ENCODE measurements around the gene NR5A1.

Gene NR5A1

DNA sequence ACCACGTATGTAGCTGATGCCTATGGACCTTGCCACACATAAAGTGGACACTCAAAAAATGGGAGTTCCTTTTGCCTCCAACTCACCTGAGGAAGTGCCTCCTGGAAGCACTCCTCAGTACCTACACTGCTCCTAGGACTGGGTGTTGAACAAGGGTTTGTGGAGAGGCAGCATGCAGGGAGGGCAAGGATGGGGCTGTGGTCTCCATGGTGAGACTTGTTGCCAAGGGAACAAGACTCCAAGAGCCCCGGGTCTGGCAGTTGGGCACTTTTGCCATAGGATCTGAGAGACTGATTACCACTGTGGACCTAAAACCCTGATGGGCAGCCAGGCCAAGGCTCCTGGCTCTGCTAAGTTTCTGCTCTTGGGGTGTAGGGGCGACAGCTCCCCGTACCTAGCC, 6.9 kb upstream of the NR5A1 start:
- DNase-seq (ENCODE audit: low read depth in 2 of 2), result no peak

DNA sequence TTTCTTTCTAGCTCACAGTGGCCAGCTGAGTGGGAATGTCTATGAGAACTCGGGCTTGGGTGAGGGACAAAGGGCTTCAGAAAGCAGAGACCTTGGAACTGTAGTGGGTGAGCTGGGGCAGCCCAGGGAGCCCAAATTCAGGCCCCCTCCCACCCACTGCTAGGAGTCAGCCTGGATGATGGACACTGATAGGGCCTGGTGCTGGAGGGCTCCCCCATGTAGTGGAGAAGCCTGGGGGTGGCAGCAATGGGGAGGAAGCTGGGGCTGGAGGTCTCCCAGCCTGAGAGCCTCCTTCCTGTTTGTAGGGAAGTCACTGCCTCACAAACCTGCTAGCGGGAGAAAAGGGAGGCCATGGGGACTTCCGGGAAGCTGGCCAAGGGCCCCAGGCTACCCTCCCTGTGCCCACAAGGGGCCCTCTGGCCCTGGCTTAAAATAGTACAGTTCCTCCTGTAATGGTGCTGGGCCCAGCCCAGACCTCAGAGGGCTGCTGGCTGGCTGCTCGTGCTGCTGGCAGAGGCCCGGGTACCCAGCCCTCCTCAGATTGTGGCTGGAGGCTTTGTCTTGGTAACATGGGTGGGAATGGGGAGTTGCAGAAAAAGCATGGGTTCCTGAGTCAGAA, 6.3 kb upstream of the NR5A1 start:
- no peak for DNase-seq (ENCODE audit: low read depth in 2 of 2)

DNA sequence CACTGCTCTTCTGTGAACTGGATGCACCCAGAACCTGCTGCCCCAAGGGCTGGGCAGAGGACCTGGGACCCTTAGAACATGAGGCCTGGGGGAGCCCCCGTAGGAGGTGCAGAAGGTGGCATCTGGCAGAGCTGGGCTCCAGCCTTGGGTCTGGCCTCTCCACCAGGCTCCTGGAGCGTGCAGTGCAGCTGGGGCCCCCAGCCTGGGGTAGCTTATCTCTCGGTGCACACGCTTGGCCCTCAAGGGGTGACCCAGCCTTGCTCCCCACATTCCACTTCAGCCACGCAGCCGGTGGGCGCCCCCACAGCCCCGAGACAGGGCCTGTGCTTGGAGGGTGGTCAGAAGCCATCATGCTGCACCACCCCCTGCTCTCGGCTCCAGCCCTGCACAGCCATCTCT, 5.6 kb upstream of the NR5A1 start:
- DNase-seq (ENCODE audit: low read depth in 2 of 2), result no peak

DNA sequence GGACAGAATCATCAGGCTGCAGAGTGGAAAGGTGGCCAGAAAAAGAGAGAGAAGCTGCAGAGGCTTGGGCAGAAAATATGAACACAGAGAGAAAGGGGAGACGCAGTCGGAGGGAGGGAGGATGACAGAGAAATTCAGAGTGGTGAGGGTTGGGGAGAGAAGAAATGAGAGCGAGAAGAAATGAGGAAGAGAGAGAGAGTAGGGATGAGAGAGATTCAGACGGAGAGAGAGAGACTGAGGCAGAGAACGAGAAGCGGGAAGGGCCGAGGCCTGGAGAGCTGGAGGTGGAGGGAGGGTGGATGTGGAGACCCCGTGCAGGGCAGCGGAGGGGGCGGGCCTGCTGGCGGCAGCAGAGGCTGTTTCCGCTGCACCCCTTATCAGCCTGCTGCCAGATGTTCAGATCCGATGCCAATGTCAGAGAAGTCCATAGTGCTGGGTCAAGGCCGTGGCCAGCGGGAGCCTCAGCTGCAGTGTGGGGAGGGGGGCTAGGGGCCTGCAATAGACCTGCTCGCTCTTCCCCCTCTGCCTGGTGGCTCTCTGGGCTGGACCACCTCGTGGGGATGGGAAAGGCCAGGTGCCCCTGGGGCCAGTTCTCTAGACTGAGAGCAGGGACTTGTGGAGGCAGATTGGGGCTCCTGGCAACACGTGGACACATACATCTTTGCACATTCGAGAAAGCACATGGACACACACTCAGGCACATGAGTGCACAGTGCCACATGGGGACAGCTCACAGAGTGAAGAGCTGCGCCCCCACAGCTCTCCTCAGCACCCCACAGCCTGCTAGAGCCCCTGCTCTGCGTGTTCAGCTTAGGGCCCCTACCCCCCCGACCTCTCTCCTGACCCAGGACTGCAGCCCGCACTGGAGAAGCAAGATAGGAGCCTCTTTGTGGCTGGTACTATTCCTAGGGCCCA, 4.9 kb upstream of the NR5A1 start:
- DNase-seq (ENCODE audit: low read depth in 2 of 2), result no peak

DNA sequence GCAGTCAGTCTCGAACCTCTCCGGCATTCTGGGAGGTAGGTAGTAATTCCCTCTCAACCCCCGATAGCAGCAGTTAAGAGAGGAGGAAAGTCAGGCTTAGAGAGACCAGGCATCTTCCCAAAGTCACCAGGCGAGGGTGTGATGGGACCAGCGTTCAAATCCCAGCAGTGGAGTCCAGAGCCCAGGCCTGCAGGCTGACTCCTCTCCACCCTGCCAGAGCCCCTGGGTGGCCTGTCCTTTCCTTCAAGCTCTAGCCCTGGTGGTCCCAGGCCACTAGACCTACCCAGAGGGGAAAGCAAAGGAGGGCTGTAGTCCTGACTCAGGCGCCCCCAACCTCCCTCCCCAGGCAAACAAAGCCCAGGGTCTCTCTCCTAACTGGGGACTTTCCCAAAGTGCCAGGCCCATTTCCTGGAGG, 4.2 kb upstream of the NR5A1 start:
- no peak for DNase-seq (ENCODE audit: low read depth in 2 of 2)

DNA sequence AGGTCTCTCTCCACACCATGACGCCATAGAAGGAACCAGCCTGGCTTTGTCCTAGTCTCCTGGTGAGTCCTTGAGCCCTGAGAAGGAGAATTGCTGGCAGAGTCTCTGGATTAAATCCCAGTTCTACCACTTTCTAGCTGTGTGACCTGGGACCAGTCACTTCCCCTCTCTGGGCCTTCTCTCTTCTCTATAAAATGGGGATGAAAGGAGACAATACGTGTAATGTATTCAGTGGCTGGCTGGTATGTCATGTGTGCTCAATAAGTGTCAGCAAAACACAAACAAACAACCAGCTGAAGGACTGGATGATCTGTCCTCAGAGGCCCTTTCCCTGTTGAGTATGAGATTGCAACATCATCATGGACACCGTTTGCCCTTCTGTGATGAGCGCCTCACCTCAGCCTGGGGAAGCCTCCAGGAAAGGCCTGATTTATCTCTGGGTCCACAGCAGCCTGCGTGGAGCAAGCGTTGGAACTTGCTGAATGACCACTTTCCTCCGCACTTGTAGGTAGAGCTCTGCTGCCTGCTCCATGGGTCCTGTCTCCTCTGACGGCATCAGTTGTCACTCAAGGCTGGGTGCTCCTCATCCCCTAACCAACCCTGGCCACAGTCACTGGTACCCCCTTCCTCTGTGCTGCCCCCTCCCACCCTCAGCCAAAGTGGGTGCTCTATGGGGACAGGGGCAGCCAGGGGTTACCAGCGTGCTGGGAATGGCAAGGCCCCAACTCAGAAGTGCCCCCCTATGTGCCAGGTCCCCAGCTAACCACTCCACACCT, 3.6 kb upstream of the NR5A1 start:
- DNase-seq (ENCODE audit: low read depth in 2 of 2), result no peak

DNA sequence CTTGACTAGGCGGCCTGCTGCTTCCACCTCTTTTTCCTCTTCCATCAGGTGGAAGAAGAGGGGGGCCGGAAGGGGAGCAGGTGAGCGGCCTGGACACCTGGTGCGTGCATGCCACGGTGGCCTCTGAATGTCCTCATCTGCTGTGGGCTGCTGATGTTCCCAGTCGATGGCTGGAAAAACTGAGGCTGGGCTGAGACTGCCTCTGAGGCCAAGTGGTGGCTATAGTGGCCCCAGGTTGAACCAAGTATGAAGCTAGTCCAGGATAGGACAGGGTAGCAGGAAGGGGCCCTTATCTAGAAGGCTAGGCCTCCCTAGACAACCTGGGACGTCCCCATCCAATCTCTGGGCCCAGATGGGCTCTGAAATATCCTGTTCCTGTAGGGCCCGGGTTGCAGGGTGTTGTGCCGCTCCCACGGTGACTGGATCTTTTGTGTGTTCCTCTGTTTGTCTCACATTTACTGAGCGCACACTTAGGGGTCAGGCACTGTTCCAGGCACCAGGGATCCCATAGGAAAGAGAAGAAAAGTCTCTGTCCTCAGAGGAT, 753 bp upstream of the NR5A1 start:
- no peak for DNase-seq (ENCODE audit: low read depth in 2 of 2)

DNA sequence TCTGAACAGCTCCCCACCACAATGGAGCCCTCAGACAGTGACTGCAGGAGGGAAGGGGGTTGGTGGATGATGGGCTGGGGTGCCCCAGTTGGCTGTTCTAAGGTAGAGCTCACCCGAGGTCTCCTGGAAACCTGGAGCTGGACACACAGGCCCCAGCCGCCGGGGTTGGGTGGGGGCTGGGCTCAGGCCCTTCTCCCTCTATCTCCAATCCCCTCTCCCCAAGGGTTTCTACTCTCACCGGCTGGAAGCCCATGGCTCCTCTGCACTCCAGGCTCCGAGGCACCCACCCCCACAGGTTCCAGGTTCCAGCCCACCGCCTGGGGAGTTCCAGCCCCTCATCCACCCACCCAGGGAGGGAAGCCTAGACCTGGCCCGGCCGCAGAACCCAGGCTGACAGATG, 766 bp downstream of the NR5A1 start:
- no peak for DNase-seq (ENCODE audit: low read depth in 2 of 2)

DNA sequence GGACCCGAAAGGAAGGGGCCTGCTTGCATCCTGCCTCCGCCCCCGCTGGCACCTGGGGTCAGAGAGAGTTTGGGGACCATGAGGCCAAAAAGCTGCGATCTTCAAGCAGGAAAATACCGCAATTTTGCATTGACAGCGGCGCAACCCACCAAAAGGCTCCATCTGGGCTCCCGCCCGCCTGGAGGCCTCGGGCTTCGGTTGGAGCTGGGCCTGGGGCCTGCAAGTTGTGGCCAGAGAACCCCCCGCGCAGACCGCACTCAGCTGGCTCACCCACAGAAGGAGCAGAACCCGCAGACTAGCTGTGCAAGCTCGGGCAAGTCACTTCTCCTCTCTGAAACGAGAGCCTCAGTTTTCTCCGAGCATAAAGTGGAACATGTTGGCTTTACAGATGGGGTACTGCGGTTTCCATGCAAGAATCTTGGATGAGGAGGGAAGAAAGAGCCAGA, 1.3 kb downstream of the NR5A1 start:
- DNase-seq (ENCODE audit: low read depth in 2 of 2), result no peak

DNA sequence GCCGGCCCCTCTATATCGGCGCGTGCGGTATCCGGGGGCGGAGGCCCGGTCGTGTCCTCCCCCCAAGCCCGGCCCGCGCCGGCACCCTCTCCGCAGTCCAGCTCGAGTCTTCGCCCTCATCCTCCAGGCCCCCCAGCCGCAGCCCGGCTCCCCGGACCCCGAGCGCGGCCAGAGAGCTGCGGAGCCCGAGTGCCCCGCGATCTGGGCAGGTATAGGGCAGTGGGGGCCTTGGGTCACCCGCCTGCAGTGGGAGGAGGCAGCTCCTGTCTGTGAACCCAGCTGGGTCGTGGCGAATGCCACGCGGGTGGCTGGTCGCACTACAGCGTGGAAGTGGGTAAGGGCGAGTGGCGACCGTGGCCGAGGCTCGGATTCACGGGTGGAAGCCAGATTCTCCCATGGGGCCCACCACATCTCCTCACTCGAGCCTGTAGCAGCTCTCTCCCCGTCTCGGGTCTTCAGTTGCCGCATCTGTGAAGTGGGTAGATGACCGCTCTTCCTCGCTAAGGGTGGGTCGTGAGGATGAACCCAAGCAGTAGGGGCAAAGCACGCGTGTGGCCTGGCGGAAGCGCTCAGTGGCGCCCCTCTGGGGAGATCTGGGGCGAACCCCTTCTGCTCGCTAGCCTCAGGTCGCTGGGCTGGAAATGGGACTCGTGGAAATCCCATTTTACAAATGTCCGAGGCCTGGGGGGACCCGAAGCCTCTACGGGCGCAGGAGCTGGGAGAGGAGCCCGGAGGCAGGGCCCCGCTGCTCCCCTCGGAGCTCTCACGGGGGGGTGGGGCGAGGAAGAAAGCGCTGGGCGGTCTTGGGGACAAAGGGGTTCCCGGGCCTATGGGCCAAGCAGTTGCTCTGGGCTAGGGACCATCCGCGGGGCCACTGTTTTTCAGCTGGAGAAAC, 1.9 kb downstream of the NR5A1 start:
- no peak for DNase-seq (ENCODE audit: low read depth in 2 of 2)

DNA sequence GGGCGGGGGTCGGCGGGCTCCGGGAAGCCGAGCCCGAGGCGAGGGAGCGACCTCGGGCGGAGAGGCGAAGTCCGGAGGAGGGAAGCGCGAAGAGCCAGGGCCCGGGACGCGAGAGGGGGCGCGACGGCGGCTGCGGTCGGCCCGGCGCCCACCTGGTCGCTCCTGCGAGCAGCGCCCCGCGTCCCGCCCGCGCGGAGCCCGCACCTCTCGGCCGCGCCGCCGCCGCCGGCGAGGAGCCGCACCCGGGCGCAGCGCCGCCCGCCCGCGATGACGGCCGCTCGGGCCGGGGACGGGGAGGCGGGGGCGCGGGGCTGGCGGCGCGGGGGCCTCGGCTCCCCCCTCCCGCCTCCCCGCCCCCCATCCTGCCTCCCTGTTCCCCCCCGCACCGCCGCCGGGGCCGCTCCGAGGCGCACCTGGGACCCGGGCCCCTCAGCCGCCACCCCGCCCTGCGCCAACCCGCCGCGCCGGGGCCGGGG, 2.6 kb downstream of the NR5A1 start:
- DNase-seq (ENCODE audit: low read depth in 2 of 2), result no peak

DNA sequence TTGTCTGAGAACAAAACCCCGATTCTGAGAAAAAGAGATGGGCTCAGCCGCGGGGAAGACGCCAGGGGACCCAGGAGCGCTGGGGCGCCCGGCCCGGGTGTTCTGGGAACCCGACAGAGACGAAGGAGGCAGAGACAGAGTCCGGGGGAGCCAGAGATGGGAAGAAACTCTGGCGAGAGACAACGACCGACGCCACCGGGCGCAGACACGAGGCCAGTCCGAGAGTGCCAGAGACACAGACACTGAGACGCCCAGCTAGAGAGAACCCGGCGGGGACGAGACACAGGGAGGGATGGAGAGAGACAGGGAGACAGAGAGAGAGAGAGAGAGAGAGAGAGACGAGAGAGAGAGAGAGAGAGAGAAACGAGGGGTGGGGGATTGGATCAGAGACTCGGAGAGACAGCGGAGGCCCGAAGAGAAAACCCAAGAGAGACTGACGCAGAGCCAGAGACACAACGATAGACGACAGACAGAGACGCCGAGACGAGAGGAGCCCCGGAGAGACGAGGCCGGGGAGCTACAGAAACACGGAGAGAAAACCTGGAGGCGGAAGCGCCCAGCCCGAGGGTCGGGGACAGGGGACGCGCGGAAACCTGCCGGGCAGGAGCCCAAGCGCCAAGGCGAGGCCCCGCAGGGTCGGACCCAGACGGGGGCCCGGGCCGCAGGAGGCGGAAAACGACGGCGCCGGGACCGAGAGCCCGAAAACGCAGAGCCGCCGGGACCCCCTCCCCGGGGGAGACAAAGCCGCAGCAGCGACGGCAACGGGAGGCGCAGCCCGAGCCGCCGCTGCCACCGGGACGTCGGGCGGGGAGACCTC, 3.3 kb downstream of the NR5A1 start:
- no peak for DNase-seq (ENCODE audit: low read depth in 2 of 2)

DNA sequence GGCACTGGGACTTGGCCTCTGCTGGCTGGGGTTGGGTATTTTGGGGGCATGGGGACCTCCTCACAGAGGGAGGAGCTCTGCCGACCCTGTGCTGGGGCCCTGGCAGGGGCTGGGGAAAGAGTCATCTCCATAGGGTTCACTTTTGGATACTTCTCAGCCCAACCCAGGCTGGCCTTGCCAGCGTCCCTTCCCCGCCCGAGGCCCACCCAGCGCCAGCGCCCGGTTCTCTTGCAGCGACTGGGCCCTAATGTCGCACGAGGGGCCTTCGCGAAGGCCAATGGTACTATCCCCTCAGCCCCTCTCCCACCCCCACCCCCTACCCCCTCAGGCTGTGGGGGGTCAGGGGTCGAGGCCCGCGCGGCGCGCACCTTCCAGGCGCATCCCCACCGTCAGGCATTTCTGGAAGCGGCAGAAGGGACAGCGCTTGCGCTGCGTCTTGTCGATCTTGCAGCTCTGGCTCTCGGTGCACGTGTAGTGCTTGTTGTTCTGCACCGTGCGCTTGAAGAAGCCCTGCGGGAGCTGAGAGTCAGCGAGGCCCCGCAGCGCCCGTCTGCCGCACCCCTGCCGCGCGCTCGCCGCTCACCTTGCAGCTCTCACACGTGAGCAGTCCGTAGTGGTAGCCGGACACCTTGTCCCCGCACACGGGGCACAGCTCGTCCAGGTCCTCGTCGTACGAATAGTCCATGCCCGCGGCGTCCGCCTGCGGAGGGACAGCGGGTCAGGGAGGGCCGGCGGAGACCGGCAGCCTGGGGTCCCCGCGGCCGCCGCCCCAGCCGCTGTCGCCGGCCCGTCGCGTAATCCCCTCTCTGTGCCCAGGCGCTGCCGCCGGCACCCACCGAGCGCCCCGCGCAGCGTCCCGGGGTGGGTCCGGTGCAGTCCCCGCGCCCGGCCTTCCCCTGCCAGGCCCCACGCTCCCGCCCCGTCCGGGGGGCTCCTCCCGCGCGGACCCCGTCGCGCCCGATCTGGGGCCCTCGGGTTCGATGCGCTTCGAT, 4.2 kb downstream of the NR5A1 start:
- DNase-seq (ENCODE audit: low read depth in 2 of 2), result no peak

DNA sequence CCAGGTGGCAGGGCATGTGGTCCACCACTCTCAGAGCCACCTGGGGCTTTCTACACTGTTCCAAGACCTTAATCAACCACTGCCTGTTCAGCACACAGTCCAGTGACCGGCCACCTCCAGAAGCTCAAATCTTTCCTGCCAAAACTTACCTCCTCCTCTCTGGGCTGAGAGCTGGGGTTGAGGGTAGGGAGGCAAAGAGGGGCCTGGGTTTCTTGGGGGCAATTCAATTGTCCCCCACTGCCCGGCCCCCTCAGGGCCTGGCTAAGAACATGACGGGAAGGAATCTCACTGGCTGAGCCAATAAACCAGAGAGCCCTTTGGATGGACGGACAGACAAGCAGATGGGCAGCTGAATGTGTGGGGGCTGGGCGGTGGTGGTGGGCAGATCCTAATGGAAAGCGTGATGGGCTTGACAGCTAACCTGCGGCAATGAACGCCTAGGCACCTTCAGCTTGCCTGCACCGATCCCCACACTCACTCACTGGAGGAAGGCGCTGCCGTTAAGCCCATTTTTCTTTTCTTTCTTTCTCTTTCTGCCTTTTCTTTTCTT, 5.4 kb downstream of the NR5A1 start:
- DNase-seq (ENCODE audit: low read depth in 2 of 2), result no peak

DNA sequence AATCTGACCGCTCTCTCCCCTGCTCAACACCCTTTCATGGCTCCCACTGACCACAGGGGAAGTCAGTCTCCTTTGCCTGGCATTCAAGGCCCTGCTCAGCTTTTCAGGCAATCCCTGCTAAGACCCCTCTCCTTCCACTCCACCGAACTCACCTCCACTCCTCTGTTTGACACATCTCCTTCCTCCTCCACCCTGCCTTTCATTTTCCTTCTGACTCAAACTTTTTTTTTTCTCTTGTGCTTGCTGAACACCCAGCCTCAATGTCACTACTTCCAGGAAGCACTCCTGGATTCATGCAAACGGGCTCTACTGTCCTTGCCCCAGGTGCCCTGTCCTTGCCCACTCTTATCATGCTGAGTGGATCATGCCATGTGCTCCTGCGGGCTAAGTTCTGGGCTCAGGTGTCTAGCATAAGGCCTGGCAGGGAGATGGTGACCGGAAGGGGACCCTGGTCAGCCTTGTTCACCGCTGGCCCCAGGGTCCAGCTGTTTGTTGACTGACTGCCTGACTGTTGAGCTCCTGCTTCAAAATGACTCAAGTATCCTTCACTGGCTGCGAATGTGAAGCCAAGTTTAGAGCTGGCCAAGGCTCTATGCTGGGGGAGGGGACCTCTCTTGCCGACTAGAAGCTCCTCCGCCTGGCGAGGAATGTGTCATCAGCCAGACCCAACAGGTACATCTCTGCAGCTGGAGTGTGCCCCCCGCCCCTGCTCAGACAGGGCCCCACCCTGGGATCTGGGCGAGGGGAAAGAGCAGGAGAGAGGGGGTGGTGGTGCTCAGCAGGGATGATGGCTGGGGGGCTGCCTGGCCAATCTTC, 6.2 kb downstream of the NR5A1 start:
- no peak for DNase-seq (ENCODE audit: low read depth in 2 of 2)

DNA sequence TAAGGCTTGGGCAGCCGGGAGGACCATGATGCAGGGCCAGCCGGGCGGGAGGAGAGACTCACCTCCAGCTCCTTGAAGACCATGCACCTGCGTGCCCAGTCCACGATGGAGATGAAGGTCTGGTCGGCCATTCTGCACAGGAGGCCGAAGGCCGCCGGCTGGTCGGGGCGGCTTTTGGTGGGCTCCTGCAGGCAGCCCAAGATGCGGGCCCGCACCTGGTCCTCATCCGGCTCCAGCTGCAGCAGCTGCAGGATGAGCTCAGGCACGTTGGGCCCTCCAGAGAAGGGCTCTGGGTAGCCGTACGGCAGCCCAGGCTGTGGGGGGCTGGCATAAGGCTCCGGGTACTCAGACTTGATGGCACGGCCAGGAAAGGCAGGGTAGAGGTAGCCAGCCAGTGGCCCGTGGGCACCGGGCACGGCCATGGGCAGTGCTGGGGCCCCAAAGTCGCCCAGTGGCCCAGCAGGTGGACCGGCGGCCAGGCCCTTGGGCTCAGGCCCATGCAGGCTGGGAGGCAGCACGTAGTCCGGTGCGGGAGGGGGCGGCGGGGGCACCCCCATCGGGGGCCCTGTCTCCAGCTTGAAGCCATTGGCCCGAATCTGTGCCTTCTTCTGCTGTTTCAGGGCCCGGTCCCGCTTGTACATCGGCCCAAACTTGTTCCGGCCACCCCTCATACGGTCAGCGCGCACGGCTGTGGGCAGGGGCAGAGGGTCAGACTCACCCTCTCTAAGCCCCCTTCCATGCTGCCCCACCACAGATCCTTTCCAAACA, 7.0 kb downstream of the NR5A1 start:
- DNase-seq (ENCODE audit: low read depth in 2 of 2), result no peak

DNA sequence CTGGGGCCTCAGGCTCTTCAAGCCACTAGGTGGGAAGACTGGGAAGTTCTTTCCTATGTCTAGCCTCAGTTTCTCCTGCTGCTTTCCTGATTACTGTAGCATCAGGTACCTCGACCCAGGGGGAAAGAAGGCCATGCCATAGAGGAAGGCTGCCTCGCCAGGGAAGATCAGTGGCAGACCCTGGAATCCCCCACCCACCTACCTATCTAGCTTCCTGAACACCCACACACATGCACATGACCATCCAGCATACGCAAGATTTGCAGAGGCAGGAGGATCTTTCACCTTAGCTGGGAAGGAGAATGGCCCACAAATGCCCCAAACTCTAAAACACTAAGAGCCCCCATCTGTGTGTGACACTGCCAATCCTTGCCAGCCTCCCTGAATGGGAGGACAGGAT, 8.0 kb downstream of the NR5A1 start:
- no peak for DNase-seq (ENCODE audit: low read depth in 2 of 2)
